MCF 10A (cell line): ENCODE measurements around the gene FBXL14. TPM values are rescaled to one million over a fixed set of nuclear protein-coding genes. Genes with fewer than 3 reads are reported as not detected.

Experiments
- BruUV-seq: library from RNA; stranded (reverse); fragments of 400-500 nt; replicated peaks from 2 replicates; lab custom pipeline; 2021; lab: Mats Ljungman, UMichigan
- CTCF ChIA-PET: fragments of 300-600 bp; sonication (Branson Sonifier 250); formaldehyde crosslinking; extraction: SDS; loops from one replicate; lab custom pipeline; 2021; ENCODE audit warnings: antibody characterized with exemption, inconsistent platforms; lab: Yijun Ruan, JAX
- POLR2A ChIA-PET: fragments of 300-600, 350-650 bp; sonication (Branson Sonifier 250); formaldehyde crosslinking; extraction: SDS; loops from one replicate; lab custom pipeline; 2020; ENCODE audit warnings: antibody characterized with exemption, inconsistent platforms; lab: Yijun Ruan, JAX
- DNase-seq: peaks from one replicate; pipeline ENCODE4 v3.0.0-alpha.2; 2018; ENCODE audit not compliant: unreplicated experiment
- H3K27ac Mint-ChIP-seq: one replicate; pipeline ENCODE4 v1.8.0; 2022; ENCODE audit warnings: mild to moderate bottlenecking, low read depth, mixed read lengths; ENCODE audit not compliant: unreplicated experiment
- H3K27me3 Mint-ChIP-seq: one replicate; pipeline ENCODE4 v1.8.0; 2022; ENCODE audit warnings: mixed read lengths; ENCODE audit not compliant: insufficient read depth, unreplicated experiment
- H3K36me3 Mint-ChIP-seq: one replicate; pipeline ENCODE4 v1.8.0; 2022; ENCODE audit warnings: mild to moderate bottlenecking, moderate library complexity, mixed read lengths; ENCODE audit not compliant: insufficient read depth, unreplicated experiment
- H3K4me1 Mint-ChIP-seq: one replicate; pipeline ENCODE4 v1.8.0; 2022; ENCODE audit warnings: mixed read lengths; ENCODE audit not compliant: insufficient read depth, unreplicated experiment
- H3K4me3 Mint-ChIP-seq: one replicate; pipeline ENCODE4 v1.8.0; 2022; ENCODE audit warnings: mild to moderate bottlenecking, moderate library complexity, mixed read lengths; ENCODE audit not compliant: unreplicated experiment
- H3K9me3 Mint-ChIP-seq: one replicate; pipeline ENCODE4 v1.8.0; 2022; ENCODE audit warnings: mixed read lengths; ENCODE audit not compliant: unreplicated experiment
- intact Hi-C: fragments of 100-400 bp; cut with micrococcal nuclease; formaldehyde crosslinking; loops from 2 replicates; pipeline ENCODE4 v1.14.1; 2022
- total RNA-seq: library from RNA; stranded (reverse); gene quantifications from 2 replicates; pipeline ENCODE4 v1.2.3, GENCODE V29; 2022
- TF ChIP-seq, protein P1 (sequence below): fragments of 200-600 bp; IDR thresholded peaks from one replicate; pipeline ENCODE4 v1.8.0; 2022; ENCODE audit warnings: antibody characterized with exemption, mild to moderate bottlenecking; ENCODE audit not compliant: unreplicated experiment

The FBXL14 gene
- total RNA-seq, 1 experiment from 2014 or later: 9.4 TPM

- POLR2A ChIA-PET: interaction anchor here (0.6 kb wide), 1 partner anchor 270 kb away, joined by 3 read pairs; no protein-coding TSS in a partner anchor
- H3K4me1 Mint-ChIP-seq: no peaks in the 10 kb centered on the region
- intact Hi-C loops: no loop called here
Measured at GRCh38 chr12:1576410-1577241, 17.8 kb downstream of the FBXL14 start.

DNA sequence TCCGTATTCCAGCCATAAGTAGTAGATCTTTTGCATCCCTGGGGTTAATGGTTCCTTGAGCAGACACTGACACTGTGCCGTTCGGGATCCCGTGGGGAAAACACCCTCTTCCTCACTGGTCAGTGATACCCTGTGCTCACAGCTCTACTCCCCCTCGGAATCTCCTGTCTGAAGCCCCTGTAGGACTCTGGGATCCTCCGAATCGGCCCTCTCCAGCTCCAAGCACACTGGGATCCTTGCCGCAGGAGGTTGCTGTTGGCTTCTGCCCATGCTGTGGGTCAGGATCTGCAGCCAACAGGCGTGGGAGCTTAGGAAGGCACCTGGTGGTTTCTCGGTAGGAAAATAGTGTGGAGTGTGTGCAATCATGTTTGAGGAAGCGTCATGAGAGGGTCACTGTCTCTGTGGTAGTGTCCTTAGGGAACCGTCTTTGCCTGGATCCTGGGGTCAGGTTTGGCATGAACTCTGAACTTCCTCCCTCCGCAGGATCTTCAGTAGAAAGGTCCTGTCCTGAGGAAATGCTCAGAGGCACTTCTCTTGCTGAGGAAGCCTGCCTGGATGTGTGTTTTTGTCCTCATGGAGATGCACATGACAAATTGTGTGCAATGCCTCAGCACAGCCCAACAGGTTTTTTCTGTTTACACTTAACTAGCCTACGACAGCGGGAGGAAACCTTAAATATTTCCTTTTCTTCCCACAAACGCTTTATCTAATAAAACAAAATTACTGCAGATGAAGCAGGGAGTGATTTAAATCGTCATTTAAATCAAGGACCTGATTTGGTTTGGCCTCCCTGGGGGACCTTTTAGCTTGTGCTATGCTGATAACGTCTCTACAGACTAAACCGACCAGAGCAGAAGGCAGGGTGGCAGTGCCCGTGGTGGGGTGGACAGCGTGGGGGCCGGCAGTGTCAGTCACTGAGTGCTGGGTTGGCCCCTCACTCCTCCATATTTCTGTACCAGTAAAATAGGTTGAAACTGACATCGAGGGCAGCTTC lies 18.7 kb downstream of the FBXL14 start:
- Mint-ChIP-seq H3K4me1 (no peaks in the 10 kb centered on the region), H3K36me3 (no peaks in the 10 kb centered on the region), H3K27me3 (no peaks in the 10 kb centered on the region), H3K9me3 (no peaks in the 10 kb centered on the region), H3K4me3 (no peak overlapping the region), H3K27ac (no peak overlapping the region)
- DNase-seq: no peak
- BruUV-seq: no TSS peak
- intact Hi-C loops: no loop called here
- ChIA-PET POLR2A (no interaction called here), CTCF (interaction anchor here (0.6 to 2.9 kb wide), 3 partner anchors 458 to 1671 kb away, joined by 3 to 15 read pairs (median 3); no protein-coding TSS in a partner anchor)
- TF ChIP-seq, protein P1, sequence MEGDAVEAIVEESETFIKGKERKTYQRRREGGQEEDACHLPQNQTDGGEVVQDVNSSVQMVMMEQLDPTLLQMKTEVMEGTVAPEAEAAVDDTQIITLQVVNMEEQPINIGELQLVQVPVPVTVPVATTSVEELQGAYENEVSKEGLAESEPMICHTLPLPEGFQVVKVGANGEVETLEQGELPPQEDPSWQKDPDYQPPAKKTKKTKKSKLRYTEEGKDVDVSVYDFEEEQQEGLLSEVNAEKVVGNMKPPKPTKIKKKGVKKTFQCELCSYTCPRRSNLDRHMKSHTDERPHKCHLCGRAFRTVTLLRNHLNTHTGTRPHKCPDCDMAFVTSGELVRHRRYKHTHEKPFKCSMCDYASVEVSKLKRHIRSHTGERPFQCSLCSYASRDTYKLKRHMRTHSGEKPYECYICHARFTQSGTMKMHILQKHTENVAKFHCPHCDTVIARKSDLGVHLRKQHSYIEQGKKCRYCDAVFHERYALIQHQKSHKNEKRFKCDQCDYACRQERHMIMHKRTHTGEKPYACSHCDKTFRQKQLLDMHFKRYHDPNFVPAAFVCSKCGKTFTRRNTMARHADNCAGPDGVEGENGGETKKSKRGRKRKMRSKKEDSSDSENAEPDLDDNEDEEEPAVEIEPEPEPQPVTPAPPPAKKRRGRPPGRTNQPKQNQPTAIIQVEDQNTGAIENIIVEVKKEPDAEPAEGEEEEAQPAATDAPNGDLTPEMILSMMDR: no peak

More at GRCh38 chr12:1576410-1577241, 17.8 kb downstream of the FBXL14 start:
- H3K36me3 Mint-ChIP-seq: no peaks in the 10 kb centered on the region
- TF ChIP-seq, protein P1: no peak
- H3K4me3 Mint-ChIP-seq: no peak overlapping the region
- BruUV-seq: no TSS peak
- H3K27ac Mint-ChIP-seq: no peak overlapping the region
- no peaks in the 10 kb centered on the region for H3K27me3 Mint-ChIP-seq
- no peak for DNase-seq
- H3K9me3 Mint-ChIP-seq: no peaks in the 10 kb centered on the region
- CTCF ChIA-PET: interaction anchor here (0.6 to 1.8 kb wide), 4 partner anchors 14 to 1670 kb away, joined by 3 to 7 read pairs (median 3); no protein-coding TSS in a partner anchor

DNA sequence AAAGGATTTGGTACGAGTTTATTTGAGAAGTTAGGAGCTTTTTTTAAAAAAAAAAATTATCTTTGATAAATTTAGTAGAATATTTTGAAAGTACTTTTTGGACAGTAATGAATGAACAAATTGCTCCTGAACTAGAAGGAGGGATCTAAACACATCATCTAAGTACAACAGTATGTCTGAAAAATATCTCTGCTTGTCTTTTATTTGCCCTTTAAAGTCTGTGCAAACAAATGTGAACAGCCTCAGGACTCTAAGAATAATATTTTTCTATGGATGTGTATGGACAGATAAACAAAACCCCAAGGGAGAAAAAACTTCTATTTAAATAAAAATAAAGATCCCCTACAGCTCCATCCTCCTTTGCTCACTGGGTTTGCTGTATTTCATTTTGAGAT lies 19.5 kb downstream of the FBXL14 start:
- DNase-seq: no peak
- no peaks in the 10 kb centered on the region for H3K27me3 Mint-ChIP-seq
- no peak overlapping the region for H3K4me3 Mint-ChIP-seq
- no peaks in the 10 kb centered on the region for H3K4me1 Mint-ChIP-seq
- H3K36me3 Mint-ChIP-seq: no peaks in the 10 kb centered on the region
- POLR2A ChIA-PET: no interaction called here
- intact Hi-C loops: no loop called here
- H3K9me3 Mint-ChIP-seq: no peaks in the 10 kb centered on the region
- no peak overlapping the region for H3K27ac Mint-ChIP-seq
- no TSS peak for BruUV-seq
- CTCF ChIA-PET: interaction anchor here (0.8 to 2.9 kb wide), 2 partner anchors 8 to 457 kb away, joined by 3 to 15 read pairs; no protein-coding TSS in a partner anchor
- TF ChIP-seq, protein P1: no peak
